NCI-H187 (cell line): Measurements from ENCODE around the gene PPIB.
"Not testable (repeated sequence)": the region's sequence is repeated elsewhere in the genome, so short reads cannot be mapped to it uniquely, and the experiment has no call there.

ENCODE experiments used
- DNase-seq, 2 experiments: peaks; one replicate each; lab custom pipeline; 2025; lab: John Stamatoyannopoulos, UW

The PPIB gene

DNA sequence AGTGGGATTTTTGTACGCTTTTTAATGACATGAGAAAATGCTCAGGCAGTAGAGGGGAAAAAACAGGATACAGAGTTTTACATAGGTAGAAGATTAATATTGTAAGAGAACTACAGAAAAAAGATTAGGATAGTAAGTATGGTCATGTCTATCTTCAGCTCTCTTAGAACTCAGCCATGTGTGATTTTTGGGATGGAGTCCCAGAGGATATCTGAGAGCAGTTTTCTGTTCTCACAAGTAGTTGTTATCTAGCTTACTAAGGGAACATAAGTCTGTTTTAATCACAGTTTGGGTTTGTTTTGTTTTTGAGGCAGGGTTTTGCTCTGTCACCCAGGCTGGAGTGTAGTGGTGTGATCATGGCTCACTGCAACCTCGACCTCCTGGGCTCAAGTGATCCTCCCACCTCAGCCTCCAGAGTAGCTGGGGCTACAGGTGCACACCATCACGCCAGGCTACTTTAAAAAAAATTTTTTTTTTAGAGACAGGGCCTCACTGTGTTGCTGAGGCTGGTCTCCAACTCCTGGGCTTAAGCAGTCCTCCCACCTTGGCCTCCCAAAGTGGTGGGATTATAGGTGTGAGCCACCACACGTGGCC lies 52.6 kb downstream of the PPIB start:
- not testable (repeated sequence) for DNase-seq

DNA sequence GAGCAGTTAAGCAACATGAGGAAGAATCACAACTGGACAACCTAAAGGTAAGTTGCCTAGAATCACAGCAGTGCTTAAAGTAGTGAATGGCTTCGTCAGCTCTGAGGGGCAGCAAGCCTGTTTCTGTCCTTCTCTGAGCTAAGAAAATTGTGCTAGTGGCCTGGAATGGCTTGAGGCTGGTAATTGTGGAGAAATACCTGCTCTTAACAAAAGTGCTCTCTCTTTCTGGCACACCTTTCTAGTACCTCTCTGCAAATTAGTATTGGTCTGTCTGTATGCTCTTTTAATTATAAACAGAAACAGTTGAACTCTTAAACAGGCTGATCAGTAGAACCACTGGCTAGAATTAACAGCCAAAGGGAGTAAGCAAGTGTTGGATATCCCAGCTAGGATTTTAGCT lies 55.5 kb downstream of the PPIB start:
- DNase-seq = no peak
